ENCODE data around the gene MIOS. TPM values are rescaled to one million over a fixed set of nuclear protein-coding genes. Genes with fewer than 3 reads are reported as not detected.

Gene MIOS
- total and polyA plus RNA-seq, 9 of the 15 experiments (the other 6 are each of a cell fraction or from before 2014, with no cell fraction given), result 7.8 to 47.8 (median 30.6) TPM

DNA sequence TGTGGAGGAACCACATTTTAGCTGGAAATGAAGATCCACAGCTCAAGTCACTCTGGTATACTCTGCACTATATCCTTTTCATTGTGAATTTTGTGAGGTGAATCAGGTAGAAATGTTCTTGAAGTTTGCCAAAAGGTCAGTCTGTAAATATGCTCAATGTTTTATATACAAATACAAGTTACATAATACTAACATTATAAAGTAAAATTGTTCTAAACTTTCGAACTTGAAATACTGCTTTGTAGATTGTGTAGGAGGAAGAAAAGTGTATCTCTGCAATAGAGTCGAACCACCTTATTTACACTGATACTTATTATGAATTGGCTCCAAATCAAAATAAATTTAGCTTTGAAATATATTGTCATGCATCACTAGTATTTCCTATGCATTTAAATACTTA, 7.0 kb downstream of the MIOS start:
- no peak for FAIRE-seq
- POLR2A ChIA-PET, result no interaction called here
- no peak for DNase-seq (ENCODE audit: extremely low read depth in 1 of 4, low spot score in 3 of 4)
- intact Hi-C loops (cut with micrococcal nuclease) (no loop called here), in situ Hi-C loops (cut with MboI) (no loop called here)
- no peak for ATAC-seq
- no TSS peak for BruUV-seq (replicated peaks)
- TF ChIP-seq TSHZ1 (CRISPR knock-in tag; IDR thresholded peaks at IDR 0.05) (no peak), VEZF1 (CRISPR knock-in tag; IDR thresholded peaks at IDR 0.05) (no peak)
- no peaks in the 10 kb centered on the region for H3K9me3 ChIP-seq (replicated peaks; ENCODE audit: control insufficient read depth, insufficient read depth, low read depth, low read length)
- no peak overlapping the region for H3K4me2 ChIP-seq (ENCODE audit: insufficient read depth, low read length)
- H3K9me1 ChIP-seq (ENCODE audit: control insufficient read depth, insufficient read depth, low read length), result no peaks in the 10 kb centered on the region
- 96% methylated on average over 2 of the region's 2 CpGs for WGBS (ENCODE audit: insufficient coverage, low coverage, missing lambda C conversion rate)
- CTCF ChIA-PET (ENCODE audit: low intra/inter-chr PET ratio), result interaction anchor here (0.6 kb wide), 1 partner anchor 497 kb away, joined by 3 read pairs; no protein-coding TSS in a partner anchor
- H3K9ac ChIP-seq (ENCODE audit: insufficient read depth in 1 of 2, low read depth in 2 of 2, low read length in 2 of 2), result no peak overlapping the region
- peaks cover 60% of the 10 kb centered on the region for H3K36me3 ChIP-seq (ENCODE audit: control insufficient read depth, insufficient read depth, low read length)
- H3K79me2 ChIP-seq (ENCODE audit: control insufficient read depth, insufficient read depth, low read length), result peaks cover 53% of the 10 kb centered on the region
- H3K4me1 ChIP-seq (replicated peaks in 1 of 2; ENCODE audit: control insufficient read depth in 2 of 2, insufficient read depth in 2 of 2, low read length in 2 of 2), result peaks cover 0 to 4% of the 10 kb centered on the region in 2 experiments; a peak in 1 of 5 replicates
- no peaks in the 10 kb centered on the region for H3K27me3 ChIP-seq (ENCODE audit: control insufficient read depth in 2 of 2, insufficient read depth in 2 of 2, low read length in 2 of 2)
- H2AFZ ChIP-seq (ENCODE audit: low read depth, low read length), result no peak overlapping the region
- H3K4me3 ChIP-seq, result no peak overlapping the region
- H4K20me1 ChIP-seq (replicated peaks; ENCODE audit: control insufficient read depth, insufficient read depth, low read length), result no peaks in the 10 kb centered on the region
- no peak overlapping the region for H3K27ac ChIP-seq (ENCODE audit: extremely low read depth, low read depth, low read length)

Measured in K562 (cell line).